ENCODE results near the gene TEC. TPM values are rescaled to one million over a fixed set of nuclear protein-coding genes. Genes with fewer than 3 reads are reported as not detected.

TEC gene
- total RNA-seq, 1 donor from 2014 or later, result not detected

DNA sequence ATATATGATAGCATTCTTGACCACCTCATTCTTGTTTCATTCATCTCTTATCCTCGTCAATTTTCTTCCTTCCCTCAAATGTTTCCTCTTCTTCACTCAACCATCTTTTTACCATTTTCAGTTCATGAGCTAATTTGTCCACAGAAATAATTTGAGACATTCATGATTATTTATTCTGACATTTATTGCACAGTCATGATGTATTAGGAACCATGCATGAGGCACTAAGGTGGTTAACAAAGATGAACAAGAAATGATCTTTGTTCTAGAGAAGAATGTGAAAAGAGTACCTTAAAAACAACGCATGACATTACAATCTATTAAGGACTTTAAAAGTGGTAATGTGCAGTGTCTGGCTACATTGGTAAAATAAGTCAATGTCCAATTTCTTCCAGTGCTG is 27.9 kb downstream of the TEC start:
- Mint-ChIP-seq H3K4me1 (no peaks in the 10 kb centered on the region), H3K36me3 (no peaks in the 10 kb centered on the region), H3K27me3 (ENCODE audit: insufficient read depth, low read depth) (no peaks in the 10 kb centered on the region), H3K4me3 (no peak overlapping the region), H3K9me3 (no peaks in the 10 kb centered on the region), H3K27ac (no peak overlapping the region)
- Histone ChIP-seq H3K79me2 (ENCODE audit: low read depth) (no peaks in the 10 kb centered on the region), H4K20me1 (ENCODE audit: low read depth) (no peaks in the 10 kb centered on the region), H3K4me2 (no peak overlapping the region), H3K27ac (no peak overlapping the region), H3F3A (ENCODE audit: low read depth) (no peaks in the 10 kb centered on the region), H3K9ac (no peak overlapping the region), H3K4me3 (no peak overlapping the region), H3K36me3 (no peaks in the 10 kb centered on the region), H3K4me1 (no peaks in the 10 kb centered on the region), H3K9me3 (ENCODE audit: low read depth) (no peaks in the 10 kb centered on the region), H2AFZ (replicated peaks) (no peak overlapping the region), H3K27me3 (no peaks in the 10 kb centered on the region)
- DNase-seq (ENCODE audit: low spot score), result no peak
- TF ChIP-seq EZH2phosphoT487 (IDR thresholded peaks at IDR 0.05), result no peak
- TF ChIP-seq EZH2 (IDR thresholded peaks at IDR 0.05), result no peak
- TF ChIP-seq, protein P1, sequence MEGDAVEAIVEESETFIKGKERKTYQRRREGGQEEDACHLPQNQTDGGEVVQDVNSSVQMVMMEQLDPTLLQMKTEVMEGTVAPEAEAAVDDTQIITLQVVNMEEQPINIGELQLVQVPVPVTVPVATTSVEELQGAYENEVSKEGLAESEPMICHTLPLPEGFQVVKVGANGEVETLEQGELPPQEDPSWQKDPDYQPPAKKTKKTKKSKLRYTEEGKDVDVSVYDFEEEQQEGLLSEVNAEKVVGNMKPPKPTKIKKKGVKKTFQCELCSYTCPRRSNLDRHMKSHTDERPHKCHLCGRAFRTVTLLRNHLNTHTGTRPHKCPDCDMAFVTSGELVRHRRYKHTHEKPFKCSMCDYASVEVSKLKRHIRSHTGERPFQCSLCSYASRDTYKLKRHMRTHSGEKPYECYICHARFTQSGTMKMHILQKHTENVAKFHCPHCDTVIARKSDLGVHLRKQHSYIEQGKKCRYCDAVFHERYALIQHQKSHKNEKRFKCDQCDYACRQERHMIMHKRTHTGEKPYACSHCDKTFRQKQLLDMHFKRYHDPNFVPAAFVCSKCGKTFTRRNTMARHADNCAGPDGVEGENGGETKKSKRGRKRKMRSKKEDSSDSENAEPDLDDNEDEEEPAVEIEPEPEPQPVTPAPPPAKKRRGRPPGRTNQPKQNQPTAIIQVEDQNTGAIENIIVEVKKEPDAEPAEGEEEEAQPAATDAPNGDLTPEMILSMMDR (IDR thresholded peaks at IDR 0.05), result no peak

- H3K27me3 Mint-ChIP-seq (ENCODE audit: insufficient read depth, low read depth), result peaks cover 2% of the 10 kb centered on the region
- Histone ChIP-seq H2AFZ (replicated peaks) (no peak overlapping the region), H4K20me1 (ENCODE audit: low read depth) (no peaks in the 10 kb centered on the region), H3K4me3 (no peak overlapping the region), H3K4me1 (no peaks in the 10 kb centered on the region), H3K9me3 (ENCODE audit: low read depth) (no peaks in the 10 kb centered on the region), H3K27ac (no peak overlapping the region), H3F3A (ENCODE audit: low read depth) (no peaks in the 10 kb centered on the region), H3K9ac (no peak overlapping the region), H3K27me3 (no peaks in the 10 kb centered on the region), H3K79me2 (ENCODE audit: low read depth) (no peaks in the 10 kb centered on the region), H3K36me3 (no peaks in the 10 kb centered on the region), H3K4me2 (no peak overlapping the region)
- H3K4me1 Mint-ChIP-seq, result no peaks in the 10 kb centered on the region
- TF ChIP-seq EZH2phosphoT487 (IDR thresholded peaks at IDR 0.05) (no peak), EZH2 (IDR thresholded peaks at IDR 0.05) (no peak)
- TF ChIP-seq, protein P1 (IDR thresholded peaks at IDR 0.05), result no peak
- H3K4me3 Mint-ChIP-seq, result no peak overlapping the region
- H3K27ac Mint-ChIP-seq, result no peak overlapping the region
- no peak for DNase-seq (ENCODE audit: low spot score)
- H3K36me3 Mint-ChIP-seq, result no peaks in the 10 kb centered on the region
- H3K9me3 Mint-ChIP-seq, result no peaks in the 10 kb centered on the region
Observed at GRCh38 chr4:48237996-48238645, 31.5 kb downstream of the TEC start.

GRCh38 chr4:48235050-48235449 is 34.6 kb downstream of the TEC start:
- Histone ChIP-seq H3K4me3 (no peak overlapping the region), H2AFZ (replicated peaks) (no peak overlapping the region), H3K79me2 (ENCODE audit: low read depth) (no peaks in the 10 kb centered on the region), H3K27me3 (no peaks in the 10 kb centered on the region), H3K36me3 (no peaks in the 10 kb centered on the region), H3K9me3 (ENCODE audit: low read depth) (no peaks in the 10 kb centered on the region), H3K4me1 (no peaks in the 10 kb centered on the region), H3K9ac (no peak overlapping the region), H3K27ac (no peak overlapping the region), H4K20me1 (ENCODE audit: low read depth) (no peaks in the 10 kb centered on the region), H3K4me2 (no peak overlapping the region), H3F3A (ENCODE audit: low read depth) (no peaks in the 10 kb centered on the region)
- Mint-ChIP-seq H3K27ac (no peak overlapping the region), H3K9me3 (no peaks in the 10 kb centered on the region), H3K4me1 (no peaks in the 10 kb centered on the region), H3K4me3 (no peak overlapping the region), H3K27me3 (ENCODE audit: insufficient read depth, low read depth) (peaks cover 2% of the 10 kb centered on the region), H3K36me3 (no peaks in the 10 kb centered on the region)
- TF ChIP-seq, protein P1 (IDR thresholded peaks at IDR 0.05), result no peak
- no peak for TF ChIP-seq EZH2phosphoT487 (IDR thresholded peaks at IDR 0.05)
- no peak for TF ChIP-seq EZH2 (IDR thresholded peaks at IDR 0.05)
- DNase-seq (ENCODE audit: low spot score), result no peak

Data from neural progenitor cell (in vitro differentiated cells).